HG02870 (cell line): ENCODE results near the gene DHRS9.
"Not testable (repeated sequence)": the region's sequence is repeated elsewhere in the genome, so short reads cannot be mapped to it uniquely, and the experiment has no call there.

Experiments
- ATAC-seq: cut with Tn5 transposase; IDR thresholded peaks from one replicate; pipeline ENCODE4 v1.9.1; 2021; ENCODE audit warnings: mild to moderate bottlenecking, moderate library complexity; ENCODE audit not compliant: unreplicated experiment

Gene DHRS9

DNA sequence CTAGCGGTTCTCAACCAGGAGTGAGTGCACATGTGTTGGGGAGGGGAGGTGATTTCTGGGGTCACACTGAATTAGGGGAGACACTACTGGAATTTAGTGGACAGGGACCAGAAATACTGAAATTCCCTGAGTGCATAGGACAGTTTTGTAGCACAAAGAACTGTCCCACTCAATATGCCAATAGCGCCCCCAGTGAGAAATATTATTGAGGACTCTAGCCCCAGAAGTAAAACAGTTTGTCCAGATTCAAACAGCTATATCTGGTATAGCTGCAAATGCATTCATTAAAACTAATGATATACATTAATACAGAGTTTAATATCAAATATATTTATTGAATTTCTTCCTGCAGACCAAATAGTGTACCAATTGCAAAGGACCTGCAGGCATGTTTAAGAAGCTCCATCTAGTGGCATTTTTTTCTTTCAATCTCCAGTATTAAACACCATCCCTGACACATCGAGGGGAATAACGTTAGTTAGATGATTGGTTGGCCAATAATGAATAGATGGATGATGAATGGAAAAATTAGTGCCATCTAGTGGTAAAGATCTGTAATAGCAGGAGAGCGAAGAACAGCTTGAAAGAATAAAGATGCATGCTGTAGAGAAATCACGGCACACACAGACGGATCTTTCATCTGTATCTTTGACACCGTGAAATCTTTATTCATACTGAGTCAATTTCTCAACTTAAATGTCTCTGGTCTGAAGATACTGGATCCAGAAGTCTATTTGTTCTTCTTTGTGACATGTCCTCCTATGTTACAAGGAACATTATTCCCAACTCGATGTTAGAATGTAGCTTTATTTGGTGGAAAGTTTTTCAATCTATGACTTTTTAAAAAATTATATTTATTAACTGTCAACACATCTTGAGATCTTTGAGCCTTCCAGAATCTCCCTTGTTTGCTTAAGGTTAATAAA lies 62.5 kb downstream of the DHRS9 start:
- ATAC-seq, result no peak

DNA sequence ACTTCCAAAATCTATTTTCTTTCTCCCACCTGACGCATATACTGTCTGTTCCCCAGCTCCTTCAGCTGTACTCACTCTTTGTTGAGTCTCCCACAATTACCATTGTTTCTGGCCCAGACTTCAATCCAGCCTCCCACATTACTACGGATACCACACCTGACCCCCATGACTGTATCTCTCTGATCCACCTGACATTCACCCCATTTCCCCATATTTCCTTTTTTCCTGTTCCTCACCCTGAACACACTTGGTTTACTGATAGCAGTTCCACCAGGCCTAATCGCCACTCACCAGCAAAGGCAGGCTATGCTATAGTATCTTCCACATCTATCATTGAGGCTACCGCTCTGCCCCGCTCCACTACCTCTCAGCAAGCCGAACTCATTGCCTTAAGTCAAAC lies 64.9 kb downstream of the DHRS9 start:
- not testable (repeated sequence) for ATAC-seq

DNA sequence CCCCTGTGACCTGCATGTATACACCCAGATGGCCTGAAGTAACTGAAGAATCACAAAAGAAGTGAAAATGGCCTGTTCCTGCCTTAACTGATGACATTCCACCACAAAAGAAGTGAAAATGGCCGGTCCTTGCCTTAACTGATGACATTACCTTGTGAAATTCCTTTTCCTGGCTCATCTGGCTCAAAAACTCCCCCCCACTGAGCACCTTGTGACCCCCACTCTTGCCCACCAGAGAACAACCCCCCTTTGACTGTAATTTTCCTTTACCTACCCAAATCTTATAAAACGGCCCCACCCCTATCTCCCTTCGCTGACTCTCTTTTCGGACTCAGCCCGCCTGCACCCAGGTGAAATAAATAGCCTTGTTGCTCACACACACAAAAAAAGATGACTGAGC lies 67.1 kb downstream of the DHRS9 start:
- ATAC-seq, result not testable (repeated sequence)

DNA sequence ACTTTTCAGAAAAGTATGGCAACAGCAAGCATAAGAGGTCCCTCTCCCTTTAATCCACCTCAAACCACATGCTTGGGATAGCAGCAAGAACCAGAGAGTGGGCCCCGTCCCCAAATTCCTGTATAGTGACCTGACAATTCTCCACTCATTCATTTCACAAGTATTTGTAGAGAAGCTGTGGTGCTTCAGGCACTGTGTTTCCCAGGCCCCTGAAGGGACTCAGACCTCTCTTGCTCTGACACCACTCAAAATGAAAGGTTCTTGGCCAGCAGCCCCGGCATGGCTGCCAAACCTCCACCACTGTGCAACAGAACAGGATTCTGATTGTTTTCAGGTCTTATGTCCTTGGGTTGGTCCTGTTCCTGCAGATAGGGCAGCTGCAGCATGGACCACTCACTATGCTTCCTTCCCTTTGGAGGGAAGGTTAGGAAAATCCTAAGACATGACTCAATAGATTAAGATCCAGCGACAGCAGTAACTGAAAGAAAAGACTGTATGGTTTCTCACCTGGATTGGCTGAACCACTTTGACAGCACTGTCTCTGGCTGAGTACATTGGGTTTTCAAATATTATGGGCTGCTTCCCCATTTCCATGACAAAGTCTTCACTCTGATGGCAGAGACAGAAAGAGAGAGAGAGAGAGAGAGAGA lies 67.6 kb downstream of the DHRS9 start:
- no peak for ATAC-seq

DNA sequence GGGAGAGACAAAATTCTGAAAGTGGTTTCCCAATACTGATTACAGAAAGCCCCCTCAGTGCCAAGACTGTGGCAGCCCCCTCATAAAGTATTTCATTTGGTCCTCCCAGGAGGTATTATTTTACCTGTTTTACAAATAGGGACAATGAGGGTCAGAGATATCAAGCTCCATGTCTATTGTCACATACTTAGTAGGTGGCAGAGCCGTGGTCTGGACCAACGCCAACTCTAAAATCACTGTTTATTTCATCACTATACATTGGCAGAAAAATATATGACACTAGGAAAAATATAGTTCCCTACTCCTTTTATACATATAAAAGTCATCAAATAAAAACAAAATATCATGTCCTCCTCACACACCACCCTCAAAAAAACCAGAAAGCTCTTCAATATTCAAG lies 68.6 kb downstream of the DHRS9 start:
- ATAC-seq, result no peak

DNA sequence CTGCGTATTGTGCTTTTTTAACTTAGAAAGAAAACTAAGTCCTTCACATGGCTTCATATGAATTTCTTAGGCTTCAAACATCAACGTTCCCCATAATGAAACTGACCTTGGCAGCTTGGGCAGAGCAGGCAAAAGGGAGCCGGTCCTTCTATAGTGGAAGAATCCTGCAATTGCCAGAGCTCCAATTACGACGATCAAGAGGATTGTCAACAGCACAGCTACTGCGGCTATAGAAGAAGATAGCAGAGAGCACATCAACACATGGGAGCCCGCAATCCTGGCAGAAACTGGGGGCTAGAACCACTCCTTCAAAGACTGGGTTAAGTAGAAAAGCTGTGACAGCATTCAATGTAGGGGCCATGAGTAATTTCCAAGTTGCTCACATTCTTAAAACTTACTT lies 69.8 kb downstream of the DHRS9 start:
- ATAC-seq, result no peak

DNA sequence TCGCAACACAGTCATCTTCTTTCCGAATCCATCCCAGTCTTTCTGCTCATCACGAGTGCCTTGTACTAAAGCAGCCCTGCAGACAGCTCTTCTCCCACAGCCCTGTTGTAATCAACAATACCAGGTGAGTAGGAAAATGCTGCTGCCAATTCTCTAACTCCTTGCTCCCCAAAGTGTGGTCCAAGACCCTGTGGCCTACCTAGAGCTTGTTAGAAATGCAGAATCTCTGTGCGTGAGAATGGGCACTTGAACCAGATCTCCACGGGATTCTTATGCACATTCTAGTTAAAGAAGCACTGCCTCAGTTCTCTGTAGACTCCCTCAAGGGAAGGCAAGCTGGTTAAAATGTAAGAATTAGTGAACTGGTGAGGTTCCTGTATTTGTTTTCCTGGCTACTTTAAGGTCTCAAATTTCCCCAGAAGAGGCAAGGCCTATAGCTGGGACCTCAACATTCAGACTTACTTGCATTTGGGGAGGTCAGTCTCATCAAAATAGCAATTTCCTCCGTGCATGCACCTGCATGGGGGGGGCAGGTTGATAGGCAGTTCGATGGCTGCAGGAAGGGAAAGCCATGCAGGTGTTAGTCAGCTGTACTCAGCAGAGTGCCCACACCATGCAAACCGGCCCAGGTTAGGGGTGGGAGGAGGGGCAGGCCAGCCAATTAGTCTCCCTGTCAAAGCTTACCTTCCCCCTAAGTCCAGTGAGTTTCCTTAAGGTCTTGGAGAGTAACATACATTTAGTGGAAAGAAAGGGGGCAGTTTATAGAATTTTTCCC lies 70.8 kb downstream of the DHRS9 start:
- ATAC-seq, result no peak

DNA sequence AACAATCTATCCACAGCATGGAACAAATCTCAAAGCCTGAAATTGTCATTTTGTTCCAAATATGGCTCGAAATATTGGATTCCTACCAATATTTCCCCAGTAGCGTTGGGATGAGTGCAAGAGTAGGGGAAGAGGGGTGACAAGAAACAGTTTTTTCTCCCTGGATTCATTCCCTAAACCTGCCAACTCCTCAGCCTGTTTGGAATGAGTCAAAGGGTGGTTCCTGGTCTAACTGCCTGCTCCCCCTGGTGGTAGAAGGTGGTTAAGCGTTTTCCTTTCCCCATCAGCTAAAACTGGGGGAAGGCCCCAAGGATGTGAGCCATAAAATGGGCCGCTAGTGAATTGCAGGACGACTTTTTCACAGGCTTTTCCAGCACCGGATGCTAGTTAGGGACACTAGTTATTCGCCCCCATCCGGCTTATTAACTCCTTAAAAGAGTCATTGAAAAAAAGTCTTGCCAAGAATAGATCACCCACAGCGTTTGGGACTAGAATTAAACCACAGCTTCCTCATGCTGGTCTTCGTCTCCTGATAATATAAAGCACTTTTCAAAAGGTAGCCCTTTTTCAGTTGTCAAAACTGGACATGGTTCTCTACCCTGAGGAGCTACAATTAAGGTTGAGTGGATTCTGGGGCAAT lies 72.5 kb downstream of the DHRS9 start:
- ATAC-seq, result peak; percentile 71

DNA sequence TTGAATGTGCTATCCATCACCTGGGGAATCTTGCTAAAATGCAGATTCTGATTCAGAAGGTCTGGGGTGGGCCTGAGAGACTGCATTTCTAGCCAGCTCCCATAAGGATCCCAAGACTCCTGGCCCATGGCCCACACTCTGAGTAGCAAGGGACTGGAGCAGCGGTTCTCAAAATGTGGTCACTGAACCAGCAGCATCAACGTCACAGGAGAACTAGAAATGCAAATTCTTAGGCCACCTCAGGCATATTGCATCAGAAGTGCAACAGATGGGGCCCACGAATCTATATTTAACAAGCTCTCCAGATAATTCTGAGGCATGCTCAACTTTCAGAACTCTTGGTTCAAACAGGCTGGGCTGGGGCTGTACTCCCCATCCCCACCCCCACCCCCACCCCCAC lies 74.6 kb downstream of the DHRS9 start:
- ATAC-seq, result no peak
